Fibroblast of pulmonary artery (primary cell): ENCODE measurements around the gene DERA.

Source experiments
- DNase-seq: peaks from one replicate; pipeline ENCODE4 v3.0.0-alpha.2; 2010; ENCODE audit warnings: low read depth
- H3K4me3 ChIP-seq: replicated peaks from 2 replicates; pipeline ENCODE4 v1.5.1; 2011; ENCODE audit warnings: low read depth, mild to moderate bottlenecking, control low read depth, low read length, moderate library complexity
- CTCF ChIP-seq: IDR thresholded peaks from 2 replicates; pipeline ENCODE4 v1.5.1; 2011; ENCODE audit warnings: mild to moderate bottlenecking, control low read depth, low read length, inconsistent platforms; ENCODE audit errors: missing control alignments

The DERA gene

GRCh38 chr12:16070113-16070512 lies 159.0 kb downstream of the DERA start:
- DNase-seq = no peak
- no peak overlapping the region for H3K4me3 ChIP-seq
- no peak for TF ChIP-seq CTCF

DNA sequence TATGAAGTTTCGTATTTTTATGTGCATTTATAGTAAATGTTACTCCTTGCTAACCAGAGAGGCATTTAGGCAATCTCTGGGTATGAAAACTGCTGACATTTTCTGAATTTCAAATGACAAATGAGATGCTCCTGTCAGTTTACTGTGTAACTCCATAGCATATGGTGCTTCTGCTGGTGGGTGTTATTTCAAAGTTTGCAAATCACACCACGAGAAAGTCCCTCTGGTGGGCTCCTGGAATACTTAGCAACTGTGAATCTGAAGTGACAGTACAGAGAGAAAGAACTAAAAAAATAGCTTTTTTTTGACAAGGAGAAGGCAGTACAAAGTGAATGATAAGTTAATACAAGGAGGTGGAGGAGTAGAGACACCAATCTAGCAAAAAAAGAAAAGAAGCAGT lies 161.5 kb downstream of the DERA start:
- no peak overlapping the region for H3K4me3 ChIP-seq
- TF ChIP-seq CTCF = no peak
- DNase-seq = no peak

GRCh38 chr12:16074894-16075293 lies 163.8 kb downstream of the DERA start:
- H3K4me3 ChIP-seq = no peak overlapping the region
- no peak for TF ChIP-seq CTCF
- no peak for DNase-seq

- no peak for TF ChIP-seq CTCF
- DNase-seq = no peak
- H3K4me3 ChIP-seq = no peak overlapping the region
Measured at GRCh38 chr12:16075887-16076286, 164.8 kb downstream of the DERA start.

DNA sequence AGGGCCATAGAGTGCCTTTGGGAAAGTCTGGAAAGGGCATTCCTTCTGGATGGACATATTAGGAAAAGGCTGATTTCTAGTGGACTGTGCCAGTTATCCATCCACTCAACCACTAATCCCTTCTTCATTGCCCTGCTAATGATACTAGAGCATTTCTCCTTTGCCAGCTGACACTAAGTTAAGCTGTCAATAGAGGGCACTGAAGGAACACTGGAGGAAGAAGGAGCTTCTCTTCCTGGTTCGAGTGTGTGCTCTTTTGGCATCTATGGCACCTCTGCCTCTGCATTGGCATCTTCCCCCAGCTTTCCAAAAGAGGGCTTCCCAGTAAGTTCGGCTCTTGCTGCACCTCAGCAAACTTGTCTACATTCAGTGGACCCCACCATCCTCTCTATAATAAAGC lies 165.4 kb downstream of the DERA start:
- H3K4me3 ChIP-seq = no peak overlapping the region
- peak; percentile 43 for TF ChIP-seq CTCF
- DNase-seq = peak; percentile 29

DNA sequence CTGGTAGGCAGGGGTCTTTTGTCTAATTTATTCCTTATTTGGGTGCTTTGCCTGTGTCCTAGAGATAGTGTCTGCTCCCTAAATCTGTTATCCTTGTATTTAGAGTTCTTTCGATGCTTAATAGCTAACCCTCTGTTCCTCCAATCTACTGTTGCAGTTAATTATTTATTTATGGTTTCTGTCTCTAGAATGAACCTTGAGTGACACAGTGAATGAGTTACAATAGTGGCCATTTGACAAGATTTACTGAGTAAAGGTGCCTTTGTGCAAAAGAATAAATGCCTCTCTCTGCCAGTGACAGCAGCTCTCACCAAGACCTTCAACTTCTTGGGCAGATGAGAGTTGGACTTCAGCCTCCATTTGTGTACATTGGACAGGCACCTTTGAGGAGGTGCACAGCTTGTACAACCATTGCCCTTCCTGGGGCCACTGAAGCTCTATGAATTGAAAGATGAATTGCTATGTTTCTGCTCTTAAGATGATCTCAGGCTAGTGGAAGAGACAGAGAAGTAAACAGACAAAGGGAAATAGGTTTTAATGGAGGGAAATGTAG lies 165.9 kb downstream of the DERA start:
- no peak for TF ChIP-seq CTCF
- no peak for DNase-seq
- no peak overlapping the region for H3K4me3 ChIP-seq

- no peak for TF ChIP-seq CTCF
- DNase-seq = no peak
- no peak overlapping the region for H3K4me3 ChIP-seq
Measured at GRCh38 chr12:16086462-16086861, 175.3 kb downstream of the DERA start.
